GM18858 (cell line): Measurements from ENCODE around the gene ADI1.
"Not testable (repeated sequence)": the region's sequence is repeated elsewhere in the genome, so short reads cannot be mapped to it uniquely, and the experiment has no call there.

ENCODE experiments used
- ATAC-seq: cut with Tn5 transposase; IDR thresholded peaks from one replicate; pipeline ENCODE4 v1.9.1; 2021; ENCODE audit not compliant: unreplicated experiment

The ADI1 gene

GRCh38 chr2:3529316-3530025, 10.1 kb upstream of the ADI1 start:
- ATAC-seq = no peak

- ATAC-seq = no peak
These were observed 8.8 kb upstream of the ADI1 start for GRCh38 chr2:3527886-3528785.

- no peak for ATAC-seq
These were observed 7.5 kb upstream of the ADI1 start for GRCh38 chr2:3526871-3527270.

GRCh38 chr2:3523551-3524041, 4.3 kb upstream of the ADI1 start:
- ATAC-seq = no peak

GRCh38 chr2:3522961-3523421, 3.7 kb upstream of the ADI1 start:
- no peak for ATAC-seq

- no peak for ATAC-seq
These were observed 1.3 kb upstream of the ADI1 start for GRCh38 chr2:3520591-3520990.

- ATAC-seq = peak; percentile 79
These were observed 656 bp downstream of the ADI1 start for GRCh38 chr2:3518496-3519254.

GRCh38 chr2:3517948-3518495, 1.3 kb downstream of the ADI1 start:
- ATAC-seq = no peak

GRCh38 chr2:3516831-3517230, 2.5 kb downstream of the ADI1 start:
- ATAC-seq = no peak

GRCh38 chr2:3515438-3515837, 3.9 kb downstream of the ADI1 start:
- ATAC-seq = not testable (repeated sequence)

GRCh38 chr2:3513026-3513810, 6.1 kb downstream of the ADI1 start:
- ATAC-seq = no peak

- no peak for ATAC-seq
These were observed 7.2 kb downstream of the ADI1 start for GRCh38 chr2:3512086-3512485.

GRCh38 chr2:3505771-3506170, 13.6 kb downstream of the ADI1 start:
- no peak for ATAC-seq

GRCh38 chr2:3504741-3505140, 14.6 kb downstream of the ADI1 start:
- ATAC-seq = no peak

- ATAC-seq = no peak
These were observed 15.8 kb downstream of the ADI1 start for GRCh38 chr2:3503483-3503882.

- ATAC-seq = no peak
These were observed 16.3 kb downstream of the ADI1 start for GRCh38 chr2:3503046-3503445.

- no peak for ATAC-seq
These were observed 18.9 kb downstream of the ADI1 start for GRCh38 chr2:3500326-3500899.

GRCh38 chr2:3498783-3499394, 20.4 kb downstream of the ADI1 start:
- no peak for ATAC-seq

GRCh38 chr2:3496708-3497080, 22.6 kb downstream of the ADI1 start:
- not testable (repeated sequence) for ATAC-seq
